22Rv1 (cell line): ENCODE results near the gene ACD.

Experiments
- H3K27ac ChIP-seq: fragments of 450-650 bp; 2 replicates; pipeline ENCODE4 v1.5.1; 2017
- ZFX ChIP-seq: fragments of 450-650 bp; IDR thresholded peaks from 2 replicates; pipeline ENCODE4 v1.6.1; 2017; ENCODE audit warnings: antibody characterized with exemption, borderline replicate concordance
- TF ChIP-seq, protein P1 (sequence below): fragments of 450-650 bp; IDR thresholded peaks from 2 replicates; pipeline ENCODE4 v1.5.1; 2017; ENCODE audit warnings: mild to moderate bottlenecking

Gene ACD

DNA sequence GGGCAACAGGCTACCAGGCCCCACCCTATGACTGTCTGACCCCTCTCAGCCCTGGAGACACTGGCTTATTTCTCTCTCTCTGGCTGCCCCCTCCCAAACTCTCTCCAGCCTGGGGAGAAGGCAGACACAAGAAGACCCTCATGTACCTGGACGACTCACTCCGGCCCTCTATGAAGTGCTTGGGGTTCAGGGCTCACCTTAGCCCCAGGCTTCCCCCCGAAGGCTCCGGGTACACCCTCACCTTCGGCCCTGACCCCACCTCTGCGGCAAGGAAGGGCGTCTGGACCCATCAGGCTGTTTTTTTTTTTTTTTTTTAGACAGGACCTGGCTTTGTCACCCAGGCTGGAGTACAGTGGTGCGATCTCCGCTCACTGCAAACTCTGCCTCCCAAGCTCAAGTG, 16.0 kb downstream of the ACD start:
- TF ChIP-seq, protein P1, sequence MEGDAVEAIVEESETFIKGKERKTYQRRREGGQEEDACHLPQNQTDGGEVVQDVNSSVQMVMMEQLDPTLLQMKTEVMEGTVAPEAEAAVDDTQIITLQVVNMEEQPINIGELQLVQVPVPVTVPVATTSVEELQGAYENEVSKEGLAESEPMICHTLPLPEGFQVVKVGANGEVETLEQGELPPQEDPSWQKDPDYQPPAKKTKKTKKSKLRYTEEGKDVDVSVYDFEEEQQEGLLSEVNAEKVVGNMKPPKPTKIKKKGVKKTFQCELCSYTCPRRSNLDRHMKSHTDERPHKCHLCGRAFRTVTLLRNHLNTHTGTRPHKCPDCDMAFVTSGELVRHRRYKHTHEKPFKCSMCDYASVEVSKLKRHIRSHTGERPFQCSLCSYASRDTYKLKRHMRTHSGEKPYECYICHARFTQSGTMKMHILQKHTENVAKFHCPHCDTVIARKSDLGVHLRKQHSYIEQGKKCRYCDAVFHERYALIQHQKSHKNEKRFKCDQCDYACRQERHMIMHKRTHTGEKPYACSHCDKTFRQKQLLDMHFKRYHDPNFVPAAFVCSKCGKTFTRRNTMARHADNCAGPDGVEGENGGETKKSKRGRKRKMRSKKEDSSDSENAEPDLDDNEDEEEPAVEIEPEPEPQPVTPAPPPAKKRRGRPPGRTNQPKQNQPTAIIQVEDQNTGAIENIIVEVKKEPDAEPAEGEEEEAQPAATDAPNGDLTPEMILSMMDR = no peak
- no peak for TF ChIP-seq ZFX
- H3K27ac ChIP-seq = no peak overlapping the region

DNA sequence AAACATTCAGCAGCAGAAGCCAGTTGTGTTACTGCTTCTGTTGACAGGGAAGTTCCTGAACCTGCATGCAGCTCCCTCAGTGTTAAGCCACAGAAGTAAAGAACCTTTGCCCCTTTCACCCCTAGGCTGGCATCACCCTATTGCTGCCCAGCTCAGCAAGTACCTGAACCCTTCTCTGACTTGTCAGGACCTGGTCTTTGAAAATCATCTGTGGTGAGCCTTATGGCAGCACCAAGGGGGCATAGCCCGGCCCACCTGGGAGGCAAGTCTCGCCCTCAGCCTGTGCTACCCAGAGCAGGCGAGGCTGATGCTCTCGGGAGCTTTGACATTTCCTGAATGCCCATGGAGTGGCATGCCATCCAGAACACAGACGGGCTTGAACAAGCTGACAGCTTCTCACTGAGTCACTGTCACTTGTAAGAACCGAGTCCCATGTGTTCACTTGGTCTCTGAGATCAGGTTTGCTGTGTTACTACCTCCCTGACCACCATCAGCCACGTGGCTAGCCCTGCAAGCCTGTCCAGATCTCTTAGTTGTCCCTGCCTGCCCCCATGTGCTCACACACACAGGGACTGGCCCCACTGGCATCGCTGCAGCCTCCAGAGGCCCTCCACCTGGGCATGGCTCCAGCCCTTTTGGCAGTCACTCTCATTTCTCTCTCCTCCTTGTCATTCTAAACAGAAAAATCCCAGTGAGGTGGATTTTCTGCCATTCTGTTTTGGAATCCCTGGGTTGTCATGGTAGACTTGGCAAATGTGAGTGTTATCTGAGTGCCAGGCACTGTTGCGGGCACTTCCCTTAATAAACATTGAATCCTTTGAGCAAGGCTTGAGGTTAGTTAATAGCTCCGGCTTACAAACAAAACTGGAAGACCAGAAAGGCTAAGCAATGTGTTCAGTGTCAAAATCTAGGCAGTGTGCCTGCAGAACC, 18.0 kb downstream of the ACD start:
- TF ChIP-seq, protein P1 = no peak
- TF ChIP-seq ZFX = no peak
- H3K27ac ChIP-seq = no peak overlapping the region

DNA sequence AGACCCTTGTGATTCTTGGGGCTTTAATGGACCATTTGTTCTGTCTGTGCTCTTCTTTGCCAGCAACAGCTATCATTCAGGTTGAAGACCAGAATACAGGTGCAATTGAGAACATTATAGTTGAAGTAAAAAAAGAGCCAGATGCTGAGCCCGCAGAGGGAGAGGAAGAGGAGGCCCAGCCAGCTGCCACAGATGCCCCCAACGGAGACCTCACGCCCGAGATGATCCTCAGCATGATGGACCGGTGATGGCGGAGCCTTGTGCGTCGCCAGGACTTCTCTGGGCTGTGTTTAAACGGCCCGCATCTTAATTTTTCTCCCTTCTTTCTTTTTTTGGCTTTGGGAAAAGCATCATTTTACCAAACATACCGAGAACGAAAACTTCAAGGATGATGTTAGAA, 22.4 kb downstream of the ACD start:
- no peak for TF ChIP-seq ZFX
- TF ChIP-seq, protein P1 = no peak
- no peak overlapping the region for H3K27ac ChIP-seq

DNA sequence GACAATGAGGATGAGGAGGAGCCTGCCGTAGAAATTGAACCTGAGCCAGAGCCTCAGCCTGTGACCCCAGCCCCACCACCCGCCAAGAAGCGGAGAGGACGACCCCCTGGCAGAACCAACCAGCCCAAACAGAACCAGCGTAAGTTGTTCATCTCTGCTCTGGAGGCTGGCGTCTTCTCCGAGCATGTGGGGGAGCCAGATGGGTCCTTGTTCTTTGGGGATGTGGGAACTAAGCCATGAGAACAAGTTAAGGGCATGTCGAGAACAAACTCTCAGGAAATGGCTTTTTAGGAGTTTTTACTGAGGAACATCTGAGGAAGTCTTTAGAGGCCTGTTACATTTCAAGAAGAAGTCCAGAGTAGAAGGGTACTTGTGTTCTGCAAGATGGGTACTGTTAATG, 23.3 kb downstream of the ACD start:
- TF ChIP-seq, protein P1 = no peak
- no peak for TF ChIP-seq ZFX

DNA sequence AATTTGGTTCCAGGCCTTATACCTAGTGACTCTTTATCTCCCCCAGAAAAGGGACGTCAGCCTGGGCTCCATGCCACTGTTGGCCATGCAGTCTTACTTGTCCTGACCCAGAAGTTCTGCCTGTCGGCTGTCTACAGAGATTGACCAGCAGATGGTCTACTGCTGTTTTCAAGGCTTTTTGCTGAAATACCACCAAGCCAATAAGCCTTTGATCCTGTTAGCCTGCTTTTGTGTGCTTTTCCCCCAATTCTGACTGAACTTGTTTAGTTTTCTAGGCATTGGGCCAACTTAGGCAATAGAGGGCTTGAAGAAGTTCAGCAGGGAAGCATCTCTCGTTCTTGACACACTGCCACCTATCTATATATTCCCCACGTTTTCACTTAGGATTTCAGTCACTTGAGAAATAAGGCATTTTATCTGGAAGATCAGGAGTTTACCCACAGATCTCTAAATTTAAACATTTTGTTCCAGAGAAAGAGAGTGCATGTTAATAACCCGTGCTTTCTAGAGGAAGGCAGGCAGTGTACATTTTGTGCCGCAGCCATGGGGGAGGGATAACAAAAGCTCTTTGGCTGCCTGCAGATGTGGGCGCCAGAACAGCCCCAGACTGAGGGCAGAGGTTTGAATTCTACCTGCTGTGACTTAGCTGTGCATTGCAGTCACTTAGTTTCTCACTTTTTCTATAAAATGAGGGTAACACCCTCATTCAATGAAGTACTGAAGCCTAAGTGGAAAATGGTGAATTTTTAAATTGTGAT, 27.5 kb downstream of the ACD start:
- TF ChIP-seq, protein P1 = no peak
- no peak for TF ChIP-seq ZFX

More for the DNA sequence above, 23.3 kb downstream of the ACD start:
- no peak overlapping the region for H3K27ac ChIP-seq

DNA sequence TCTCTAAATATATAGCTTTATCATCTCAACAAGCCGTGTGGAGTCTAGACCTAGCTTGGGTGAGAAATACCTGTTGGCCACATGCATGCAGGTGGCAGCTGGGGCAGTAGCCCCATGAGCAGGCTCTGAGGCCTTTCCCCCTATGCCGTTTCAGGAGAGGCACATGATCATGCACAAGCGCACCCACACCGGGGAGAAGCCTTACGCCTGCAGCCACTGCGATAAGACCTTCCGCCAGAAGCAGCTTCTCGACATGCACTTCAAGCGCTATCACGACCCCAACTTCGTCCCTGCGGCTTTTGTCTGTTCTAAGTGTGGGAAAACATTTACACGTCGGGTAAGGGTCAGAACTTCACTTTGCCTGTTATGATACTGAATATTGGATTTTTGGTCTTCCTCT, 31.8 kb downstream of the ACD start:
- H3K27ac ChIP-seq = no peak overlapping the region
- TF ChIP-seq, protein P1 = no peak
- no peak for TF ChIP-seq ZFX

More for the DNA sequence above, 27.5 kb downstream of the ACD start:
- H3K27ac ChIP-seq = no peak overlapping the region

DNA sequence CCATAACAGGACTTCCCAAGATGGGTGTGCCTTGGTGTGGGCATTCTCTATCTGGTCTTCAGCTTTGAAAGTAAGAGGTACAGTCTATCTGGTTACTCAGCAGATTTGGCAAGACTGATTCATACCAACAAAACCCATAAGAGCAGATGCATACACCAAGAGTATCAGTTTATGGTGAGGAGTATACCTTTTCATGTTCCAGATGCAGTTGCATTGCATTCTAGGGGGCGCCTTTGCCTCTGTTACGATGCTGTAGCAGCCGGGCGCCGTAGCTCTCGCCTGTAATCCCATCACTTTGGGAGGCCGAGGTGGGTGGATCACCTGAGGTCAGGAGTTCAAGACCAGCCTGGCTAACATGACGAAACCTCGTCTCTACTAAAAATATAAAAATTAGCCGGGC, 46.3 kb downstream of the ACD start:
- H3K27ac ChIP-seq = no peak overlapping the region
- TF ChIP-seq ZFX = no peak
- TF ChIP-seq, protein P1 = peak; percentile 45
